IMR-90 (cell line): Measurements from ENCODE around the gene WFDC8.

Source experiments
- CEBPB ChIP-seq: IDR thresholded peaks from 2 replicates; pipeline ENCODE4 v1.6.1; 2012; ENCODE audit warnings: low read depth, low read length, improper control_type of control experiment
- MAFK ChIP-seq: IDR thresholded peaks from 2 replicates; pipeline ENCODE4 v1.6.1; 2012; ENCODE audit warnings: low read depth, low read length, improper control_type of control experiment
- MXI1 ChIP-seq: IDR thresholded peaks from 2 replicates; pipeline ENCODE4 v1.6.1; 2012; ENCODE audit warnings: low read depth, mild to moderate bottlenecking, low read length, moderate library complexity, borderline replicate concordance
- NFE2L2 ChIP-seq: fragments of 150-350 bp; IDR thresholded peaks from 2 replicates; pipeline ENCODE4 v1.6.1; 2016; ENCODE audit warnings: low read depth, mild to moderate bottlenecking, low read length
- POLR2A ChIP-seq: IDR thresholded peaks from 2 replicates; pipeline ENCODE4 v1.6.1; 2012; ENCODE audit warnings: mild to moderate bottlenecking, low read depth, low read length
- RAD21 ChIP-seq: IDR thresholded peaks from 2 replicates; pipeline ENCODE4 v1.6.1; 2012; ENCODE audit warnings: low read length, improper control_type of control experiment
- RCOR1 ChIP-seq: IDR thresholded peaks from 2 replicates; pipeline ENCODE4 v1.6.1; 2012; ENCODE audit warnings: mild to moderate bottlenecking, low read length, improper control_type of control experiment; ENCODE audit not compliant: insufficient replicate concordance
- RFX5 ChIP-seq: IDR thresholded peaks from 2 replicates; pipeline ENCODE4 v1.8.0; 2012; ENCODE audit warnings: low read depth, mild to moderate bottlenecking, low read length, moderate library complexity
- TF ChIP-seq, protein P1 (sequence below): conservative IDR thresholded peaks from 2 replicates; pipeline ENCODE4 v1.5.1; 2012; ENCODE audit warnings: mild to moderate bottlenecking, low read depth, low read length, improper control_type of control experiment
- TF ChIP-seq, protein P2 (sequence below): fragments of 150-350 bp; IDR thresholded peaks from 2 replicates; pipeline ENCODE4 v1.6.1; 2017; ENCODE audit warnings: mild to moderate bottlenecking, antibody characterized with exemption, low read length, low read depth
- TF ChIP-seq, protein P3 (sequence below): fragments of 150-350 bp; IDR thresholded peaks from 2 replicates; pipeline ENCODE4 v1.6.1; 2016; ENCODE audit warnings: low read depth, mild to moderate bottlenecking, low read length, moderate library complexity, borderline replicate concordance

DNA sequence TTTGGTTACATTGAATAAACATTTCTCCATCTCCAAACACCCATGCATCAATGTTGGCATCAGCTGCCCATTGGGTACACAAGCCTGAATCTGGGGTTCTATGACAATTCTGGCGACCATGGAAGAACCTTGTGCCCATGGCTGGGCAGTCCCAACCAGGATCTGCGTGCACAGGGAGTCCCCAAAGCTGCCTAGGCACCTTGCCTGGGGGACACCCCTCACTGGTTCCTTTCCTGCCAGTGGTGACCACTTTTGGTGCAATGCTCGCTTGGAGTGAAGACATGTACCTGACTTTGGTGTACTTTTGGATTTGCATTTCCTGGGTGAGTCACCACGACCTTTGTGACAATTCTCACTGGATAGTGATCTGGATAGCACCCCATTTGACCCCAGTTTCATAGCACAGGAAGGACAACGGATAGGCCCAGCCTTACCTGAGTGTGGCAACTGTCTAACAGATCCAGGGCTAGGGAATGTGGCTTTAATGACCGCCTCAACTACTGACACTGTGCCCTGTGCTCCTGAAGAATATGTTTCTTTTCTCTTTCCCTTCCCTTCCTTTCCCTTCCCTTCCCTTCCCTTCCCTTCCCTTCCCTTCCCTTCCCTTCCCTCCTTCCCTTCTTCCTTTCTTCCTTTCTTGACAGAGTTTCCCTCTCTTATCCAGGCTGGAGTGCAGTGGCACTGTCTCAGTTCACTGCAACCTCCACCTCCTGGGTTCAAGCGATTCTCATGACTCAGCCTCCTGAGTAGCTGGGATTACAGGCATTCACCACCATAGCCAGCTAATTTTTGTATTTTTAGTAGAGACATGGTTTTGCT lies 70.8 kb downstream of the WFDC8 start:
- TF ChIP-seq POLR2A (no peak), CEBPB (no peak), RAD21 (no peak), NFE2L2 (no peak), MAFK (no peak), MXI1 (no peak), RCOR1 (no peak), RFX5 (no peak)
- TF ChIP-seq, protein P1, sequence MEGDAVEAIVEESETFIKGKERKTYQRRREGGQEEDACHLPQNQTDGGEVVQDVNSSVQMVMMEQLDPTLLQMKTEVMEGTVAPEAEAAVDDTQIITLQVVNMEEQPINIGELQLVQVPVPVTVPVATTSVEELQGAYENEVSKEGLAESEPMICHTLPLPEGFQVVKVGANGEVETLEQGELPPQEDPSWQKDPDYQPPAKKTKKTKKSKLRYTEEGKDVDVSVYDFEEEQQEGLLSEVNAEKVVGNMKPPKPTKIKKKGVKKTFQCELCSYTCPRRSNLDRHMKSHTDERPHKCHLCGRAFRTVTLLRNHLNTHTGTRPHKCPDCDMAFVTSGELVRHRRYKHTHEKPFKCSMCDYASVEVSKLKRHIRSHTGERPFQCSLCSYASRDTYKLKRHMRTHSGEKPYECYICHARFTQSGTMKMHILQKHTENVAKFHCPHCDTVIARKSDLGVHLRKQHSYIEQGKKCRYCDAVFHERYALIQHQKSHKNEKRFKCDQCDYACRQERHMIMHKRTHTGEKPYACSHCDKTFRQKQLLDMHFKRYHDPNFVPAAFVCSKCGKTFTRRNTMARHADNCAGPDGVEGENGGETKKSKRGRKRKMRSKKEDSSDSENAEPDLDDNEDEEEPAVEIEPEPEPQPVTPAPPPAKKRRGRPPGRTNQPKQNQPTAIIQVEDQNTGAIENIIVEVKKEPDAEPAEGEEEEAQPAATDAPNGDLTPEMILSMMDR = no peak
- TF ChIP-seq, protein P2, sequence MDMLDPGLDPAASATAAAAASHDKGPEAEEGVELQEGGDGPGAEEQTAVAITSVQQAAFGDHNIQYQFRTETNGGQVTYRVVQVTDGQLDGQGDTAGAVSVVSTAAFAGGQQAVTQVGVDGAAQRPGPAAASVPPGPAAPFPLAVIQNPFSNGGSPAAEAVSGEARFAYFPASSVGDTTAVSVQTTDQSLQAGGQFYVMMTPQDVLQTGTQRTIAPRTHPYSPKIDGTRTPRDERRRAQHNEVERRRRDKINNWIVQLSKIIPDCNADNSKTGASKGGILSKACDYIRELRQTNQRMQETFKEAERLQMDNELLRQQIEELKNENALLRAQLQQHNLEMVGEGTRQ = no peak
- TF ChIP-seq, protein P3, sequence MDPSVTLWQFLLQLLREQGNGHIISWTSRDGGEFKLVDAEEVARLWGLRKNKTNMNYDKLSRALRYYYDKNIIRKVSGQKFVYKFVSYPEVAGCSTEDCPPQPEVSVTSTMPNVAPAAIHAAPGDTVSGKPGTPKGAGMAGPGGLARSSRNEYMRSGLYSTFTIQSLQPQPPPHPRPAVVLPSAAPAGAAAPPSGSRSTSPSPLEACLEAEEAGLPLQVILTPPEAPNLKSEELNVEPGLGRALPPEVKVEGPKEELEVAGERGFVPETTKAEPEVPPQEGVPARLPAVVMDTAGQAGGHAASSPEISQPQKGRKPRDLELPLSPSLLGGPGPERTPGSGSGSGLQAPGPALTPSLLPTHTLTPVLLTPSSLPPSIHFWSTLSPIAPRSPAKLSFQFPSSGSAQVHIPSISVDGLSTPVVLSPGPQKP = no peak
